Hepatocyte (in vitro differentiated cells): ENCODE data around the gene FGR. TPM values are rescaled to one million over a fixed set of nuclear protein-coding genes. Genes with fewer than 3 reads are reported as not detected.
"Not testable (repeated sequence)": the region's sequence is repeated elsewhere in the genome, so short reads cannot be mapped to it uniquely, and the experiment has no call there.

Experiments
- DNase-seq: peaks from one replicate; pipeline ENCODE4 v3.0.0-alpha.2; 2016; ENCODE audit warnings: low spot score
- H2AFZ ChIP-seq: fragments of 200-600 bp; sonication (generic); 2 replicates; pipeline ENCODE4 v1.6.0; 2016; ENCODE audit warnings: antibody characterized with exemption, mild to moderate bottlenecking
- H3K27ac ChIP-seq: fragments of 200-600 bp; sonication (generic); 2 replicates; pipeline ENCODE4 v1.5.1; 2016; ENCODE audit warnings: mild to moderate bottlenecking
- H3K27me3 ChIP-seq: fragments of 200-600 bp; sonication (generic); 2 replicates; pipeline ENCODE4 v1.6.1; 2016
- H3K36me3 ChIP-seq: fragments of 200-600 bp; sonication (generic); replicated peaks from 2 replicates; pipeline ENCODE4 v1.5.1; 2016; ENCODE audit warnings: low read depth; ENCODE audit not compliant: insufficient read depth
- H3K4me1 ChIP-seq: fragments of 200-600 bp; sonication (generic); 2 replicates; pipeline ENCODE4 v1.5.1; 2016; ENCODE audit warnings: mild to moderate bottlenecking, moderate library complexity; ENCODE audit not compliant: insufficient read depth
- H3K4me2 ChIP-seq: fragments of 200-600 bp; sonication (generic); 2 replicates; pipeline ENCODE4 v1.6.0; 2016
- H3K4me3 ChIP-seq: fragments of 200-600 bp; sonication (generic); 2 replicates; pipeline ENCODE4 v1.5.1; 2016; ENCODE audit warnings: mild to moderate bottlenecking
- H3K79me2 ChIP-seq: fragments of 200-600 bp; sonication (generic); 2 replicates; pipeline ENCODE4 v1.6.0; 2017; ENCODE audit warnings: mild to moderate bottlenecking
- H3K9me2 ChIP-seq: fragments of 200-600 bp; sonication (generic); replicated peaks from 2 replicates; pipeline ENCODE4 v1.6.0; 2017; ENCODE audit warnings: mild to moderate bottlenecking; ENCODE audit not compliant: insufficient read depth
- H3K9me3 ChIP-seq: fragments of 200-600 bp; sonication (generic); 2 replicates; pipeline ENCODE4 v1.5.1; 2016; ENCODE audit warnings: low read depth, mild to moderate bottlenecking
- H4K20me1 ChIP-seq: fragments of 200-600 bp; sonication (generic); 2 replicates; pipeline ENCODE4 v1.6.0; 2016; ENCODE audit warnings: mild to moderate bottlenecking; ENCODE audit not compliant: insufficient read depth, poor library complexity, severe bottlenecking
- CTCF ChIP-seq: fragments of 200-600 bp; sonication (generic); IDR thresholded peaks from 2 replicates; pipeline ENCODE4 v1.5.1; 2016; ENCODE audit warnings: antibody characterized with exemption, mild to moderate bottlenecking; ENCODE audit not compliant: poor library complexity
- EZH2 ChIP-seq: fragments of 200-600 bp; sonication (generic); IDR thresholded peaks from 2 replicates; pipeline ENCODE4 v1.6.1; 2016; ENCODE audit warnings: antibody characterized with exemption, mild to moderate bottlenecking, borderline replicate concordance
- EZH2phosphoT487 ChIP-seq: fragments of 200-600 bp; sonication (generic); IDR thresholded peaks from one replicate; pipeline ENCODE4 v1.6.1; 2018; ENCODE audit warnings: antibody characterized with exemption, mild to moderate bottlenecking, low read depth, moderate library complexity; ENCODE audit not compliant: unreplicated experiment, severe bottlenecking
- whole genome bisulfite sequencing: methylation state at CpG from one replicate; pipeline ENCODE4 v1.1.6; 2016; ENCODE audit warnings: low lambda C conversion rate; ENCODE audit errors: missing lambda C conversion rate; 5-methylcytosine and 5-hydroxymethylcytosine counted together
- polyA plus RNA-seq: library from polyadenylated mRNA; unstranded; fragments of >200 nt; fragmentation: Nextera tagmentation; extraction: Ambion mirVana; gene quantifications from 2 replicates; pipeline ENCODE4 v1.2.1, GENCODE V29; 2016
- total RNA-seq: library from RNA; depleted of rRNA; stranded (reverse); fragments of >200 nt; gene quantifications from 2 replicates; pipeline ENCODE4 v1.2.3, GENCODE V29; 2014

FGR gene
- total and polyA plus RNA-seq, 2 experiments from 2014 or later = 0.28 to 0.73 TPM

- DNase-seq = peak; percentile 66
- H2AFZ ChIP-seq = no peak overlapping the region
Observed at GRCh38 chr1:27643600-27644368, 8.8 kb upstream of the FGR start.

DNA sequence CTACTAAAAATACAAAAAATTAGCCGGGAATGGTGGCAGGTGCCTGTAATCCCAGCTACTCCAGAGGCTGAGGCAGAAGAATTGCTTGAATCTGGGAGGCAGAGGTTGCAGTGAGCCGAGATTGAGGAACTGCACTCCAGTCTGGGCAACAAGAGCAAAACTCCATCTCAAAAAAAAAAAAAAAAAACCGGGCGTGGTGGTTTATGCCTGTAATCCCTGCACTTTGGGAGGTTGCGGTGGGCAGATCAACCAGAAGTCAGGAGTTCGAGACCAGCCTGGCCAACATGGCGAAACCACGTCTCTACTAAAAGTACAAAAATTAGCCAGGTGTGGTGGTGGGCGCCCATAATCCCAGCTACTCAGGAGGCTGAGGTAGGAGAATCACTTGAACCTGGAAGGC lies 5.5 kb upstream of the FGR start:
- not testable (repeated sequence) for H3K79me2 ChIP-seq, H3K4me2 ChIP-seq, H3K9me2 ChIP-seq, H3K27ac ChIP-seq, H3K27me3 ChIP-seq, H3K36me3 ChIP-seq, H4K20me1 ChIP-seq, DNase-seq, H3K4me1 ChIP-seq, H2AFZ ChIP-seq, H3K9me3 ChIP-seq, H3K4me3 ChIP-seq
- 96% methylated on average over 9 of the region's 9 CpGs for WGBS

More at GRCh38 chr1:27643600-27644368, 8.8 kb upstream of the FGR start:
- H3K9me2 ChIP-seq = no peaks in the 10 kb centered on the region
- no peaks in the 10 kb centered on the region for H3K27me3 ChIP-seq
- no peak overlapping the region for H3K4me3 ChIP-seq
- no peaks in the 10 kb centered on the region for H4K20me1 ChIP-seq
- no peak overlapping the region for H3K4me2 ChIP-seq
- WGBS = 36% methylated on average over 13 of the region's 13 CpGs
- no peaks in the 10 kb centered on the region for H3K4me1 ChIP-seq
- H3K27ac ChIP-seq = no peak overlapping the region
- no peaks in the 10 kb centered on the region for H3K36me3 ChIP-seq
- TF ChIP-seq CTCF = peak; percentile 54
- no peak for TF ChIP-seq EZH2phosphoT487
- TF ChIP-seq EZH2 = no peak
- H3K9me3 ChIP-seq = no peaks in the 10 kb centered on the region
- no peaks in the 10 kb centered on the region for H3K79me2 ChIP-seq

DNA sequence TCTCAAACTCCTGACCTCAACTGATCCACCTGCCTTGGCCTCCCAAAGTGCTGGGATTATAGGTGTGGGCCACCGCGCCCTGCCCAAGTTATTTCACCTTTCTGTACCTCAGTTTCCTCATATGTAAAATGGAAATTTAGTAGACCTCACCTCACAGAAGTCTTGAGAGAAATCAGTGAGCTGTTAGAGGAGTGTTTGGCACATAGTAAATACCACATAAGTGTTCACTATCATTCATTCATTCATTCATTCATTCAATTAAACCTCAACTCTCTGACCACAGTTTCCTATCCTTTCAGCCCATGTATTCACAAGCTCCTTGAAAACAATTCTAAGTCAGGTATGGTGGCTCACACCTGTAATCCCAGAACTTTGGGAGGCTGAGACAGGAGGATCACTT lies 3.8 kb upstream of the FGR start:
- no peaks in the 10 kb centered on the region for H4K20me1 ChIP-seq
- DNase-seq = no peak
- H3K79me2 ChIP-seq = no peaks in the 10 kb centered on the region
- no peak overlapping the region for H3K4me3 ChIP-seq
- WGBS = 95% methylated on average over 2 of the region's 2 CpGs
- H3K27ac ChIP-seq = no peak overlapping the region
- H3K4me1 ChIP-seq = no peaks in the 10 kb centered on the region
- no peaks in the 10 kb centered on the region for H3K9me2 ChIP-seq
- no peak for TF ChIP-seq EZH2
- no peak for TF ChIP-seq CTCF
- TF ChIP-seq EZH2phosphoT487 = no peak
- H2AFZ ChIP-seq = no peak overlapping the region
- no peak overlapping the region for H3K4me2 ChIP-seq
- no peaks in the 10 kb centered on the region for H3K9me3 ChIP-seq
- no peaks in the 10 kb centered on the region for H3K36me3 ChIP-seq
- H3K27me3 ChIP-seq = peaks cover 10% of the 10 kb centered on the region

- Histone ChIP-seq H3K79me2 (no peaks in the 10 kb centered on the region), H3K27ac (no peak overlapping the region), H3K9me2 (no peaks in the 10 kb centered on the region), H3K4me3 (no peak overlapping the region), H2AFZ (no peak overlapping the region), H3K4me2 (no peak overlapping the region), H3K4me1 (no peaks in the 10 kb centered on the region), H3K9me3 (no peaks in the 10 kb centered on the region), H4K20me1 (no peaks in the 10 kb centered on the region), H3K36me3 (no peaks in the 10 kb centered on the region), H3K27me3 (peaks cover 16% of the 10 kb centered on the region)
- TF ChIP-seq EZH2phosphoT487 (no peak), EZH2 (no peak), CTCF (no peak)
- WGBS = 88% methylated on average over 5 of the region's 5 CpGs
- no peak for DNase-seq
Observed at GRCh38 chr1:27638047-27638734, 3.2 kb upstream of the FGR start.
